ENCODE data around the gene GALE. TPM values are rescaled to one million over a fixed set of nuclear protein-coding genes. Genes with fewer than 3 reads are reported as not detected.

GALE gene
- total RNA-seq, 3 donors from 2014 or later, result 9.9 to 31.2 (median 28.2) TPM

GRCh38 chr1:23772854-23773242 lies 27.7 kb downstream of the GALE start:
- Histone ChIP-seq H3K4me1 (no peaks in the 10 kb centered on the region), H3K4me3 (no peak overlapping the region), H3K27ac (no peak overlapping the region), H3K36me3 (no peaks in the 10 kb centered on the region), H3K9me3 (no peaks in the 10 kb centered on the region), H3K27me3 (no peaks in the 10 kb centered on the region)
- intact Hi-C loops (cut with DNase I; ENCODE audit: low total_unique reads), result no loop called here
- DNase-seq (ENCODE audit: low spot score in 2 of 2), result no peak
- no peak for TF ChIP-seq CTCF (IDR thresholded peaks at IDR 0.05)
- TF ChIP-seq POLR2A (IDR thresholded peaks at IDR 0.05), result no peak
- no peak for TF ChIP-seq POLR2AphosphoS5 (IDR thresholded peaks at IDR 0.05)

- TF ChIP-seq POLR2AphosphoS5 (IDR thresholded peaks at IDR 0.05) (no peak), CTCF (IDR thresholded peaks at IDR 0.05) (peak; percentile 59 to 87 (median 85))
- Histone ChIP-seq H3K9me3 (no peaks in the 10 kb centered on the region), H3K4me3 (no peak overlapping the region), H3K27ac (no peak overlapping the region), H3K4me1 (no peaks in the 10 kb centered on the region), H3K27me3 (no peaks in the 10 kb centered on the region), H3K36me3 (no peaks in the 10 kb centered on the region)
- peak; percentile 78 to 89 for DNase-seq (ENCODE audit: low spot score in 2 of 2)
- intact Hi-C loops (cut with DNase I; ENCODE audit: low total_unique reads), result no loop called here
Measured at GRCh38 chr1:23772049-23772853, 28.3 kb downstream of the GALE start.

GRCh38 chr1:23768733-23769132 lies 31.8 kb downstream of the GALE start:
- no peak overlapping the region for H3K4me3 ChIP-seq
- no peaks in the 10 kb centered on the region for H3K4me1 ChIP-seq
- intact Hi-C loops (cut with DNase I; ENCODE audit: low total_unique reads), result no loop called here
- TF ChIP-seq POLR2A (IDR thresholded peaks at IDR 0.05) (no peak), CTCF (IDR thresholded peaks at IDR 0.05) (no peak), POLR2AphosphoS5 (IDR thresholded peaks at IDR 0.05) (no peak)
- no peak overlapping the region for H3K27ac ChIP-seq
- no peaks in the 10 kb centered on the region for H3K27me3 ChIP-seq
- no peaks in the 10 kb centered on the region for H3K9me3 ChIP-seq
- no peak for DNase-seq (ENCODE audit: low spot score in 2 of 2)
- H3K36me3 ChIP-seq, result no peaks in the 10 kb centered on the region

GRCh38 chr1:23763041-23763577 lies 37.4 kb downstream of the GALE start:
- H3K27me3 ChIP-seq, result no peaks in the 10 kb centered on the region
- no peak for DNase-seq (ENCODE audit: low spot score in 2 of 2)
- intact Hi-C loops (cut with DNase I; ENCODE audit: low total_unique reads), result no loop called here
- no peaks in the 10 kb centered on the region for H3K36me3 ChIP-seq
- no peaks in the 10 kb centered on the region for H3K4me1 ChIP-seq
- H3K9me3 ChIP-seq, result no peaks in the 10 kb centered on the region
- no peak for TF ChIP-seq CTCF (IDR thresholded peaks at IDR 0.05)
- TF ChIP-seq POLR2AphosphoS5 (IDR thresholded peaks at IDR 0.05), result no peak
- TF ChIP-seq POLR2A (IDR thresholded peaks at IDR 0.05), result no peak
- no peak overlapping the region for H3K27ac ChIP-seq
- no peak overlapping the region for H3K4me3 ChIP-seq

GRCh38 chr1:23759277-23759676 lies 41.3 kb downstream of the GALE start:
- intact Hi-C loops (cut with DNase I; ENCODE audit: low total_unique reads), result no loop called here
- no peak overlapping the region for H3K4me3 ChIP-seq
- no peaks in the 10 kb centered on the region for H3K9me3 ChIP-seq
- no peak for DNase-seq (ENCODE audit: low spot score in 2 of 2)
- no peaks in the 10 kb centered on the region for H3K27me3 ChIP-seq
- H3K4me1 ChIP-seq, result no peaks in the 10 kb centered on the region
- no peak for TF ChIP-seq POLR2AphosphoS5 (IDR thresholded peaks at IDR 0.05)
- no peak for TF ChIP-seq CTCF (IDR thresholded peaks at IDR 0.05)
- H3K27ac ChIP-seq, result no peak overlapping the region
- peaks cover 13% of the 10 kb centered on the region for H3K36me3 ChIP-seq
